Measurements from ENCODE around the gene SPSB3.

Gene SPSB3

GRCh38 chr16:1784977-1785845 lies 2.8 kb upstream of the SPSB3 start:
- H3K4me3 ChIP-seq (ENCODE audit: low read depth, low read length) = no peak overlapping the region
- in situ Hi-C loops (cut with HindIII; ENCODE audit: low sequenced_read_pairs) = no loop called here
- DNase-seq (ENCODE audit: low read depth) = no peak
- TF ChIP-seq CTCF (IDR thresholded peaks at IDR 0.05; ENCODE audit: low read depth, low read length, missing control alignments) = no peak

- in situ Hi-C loops (cut with HindIII; ENCODE audit: low sequenced_read_pairs) = no loop called here
- no peak for TF ChIP-seq CTCF (IDR thresholded peaks at IDR 0.05; ENCODE audit: low read depth, low read length, missing control alignments)
- no peak for DNase-seq (ENCODE audit: low read depth)
- H3K4me3 ChIP-seq (ENCODE audit: low read depth, low read length) = peak overlapping the region; percentile 61
Observed at GRCh38 chr16:1781758-1782407, 488 bp downstream of the SPSB3 start.

GRCh38 chr16:1781254-1781653 lies 1.1 kb downstream of the SPSB3 start:
- in situ Hi-C loops (cut with HindIII; ENCODE audit: low sequenced_read_pairs) = no loop called here
- peak overlapping the region; percentile 61 for H3K4me3 ChIP-seq (ENCODE audit: low read depth, low read length)
- DNase-seq (ENCODE audit: low read depth) = no peak
- TF ChIP-seq CTCF (IDR thresholded peaks at IDR 0.05; ENCODE audit: low read depth, low read length, missing control alignments) = no peak

GRCh38 chr16:1780677-1781072 lies 1.7 kb downstream of the SPSB3 start:
- DNase-seq (ENCODE audit: low read depth) = no peak
- in situ Hi-C loops (cut with HindIII; ENCODE audit: low sequenced_read_pairs) = no loop called here
- TF ChIP-seq CTCF (IDR thresholded peaks at IDR 0.05; ENCODE audit: low read depth, low read length, missing control alignments) = no peak
- H3K4me3 ChIP-seq (ENCODE audit: low read depth, low read length) = no peak overlapping the region

- H3K4me3 ChIP-seq (ENCODE audit: low read depth, low read length) = no peak overlapping the region
- DNase-seq (ENCODE audit: low read depth) = no peak
- no peak for TF ChIP-seq CTCF (IDR thresholded peaks at IDR 0.05; ENCODE audit: low read depth, low read length, missing control alignments)
- in situ Hi-C loops (cut with HindIII; ENCODE audit: low sequenced_read_pairs) = no loop called here
Observed at GRCh38 chr16:1779741-1780676, 2.4 kb downstream of the SPSB3 start.

GRCh38 chr16:1779234-1779701 lies 3.1 kb downstream of the SPSB3 start:
- in situ Hi-C loops (cut with HindIII; ENCODE audit: low sequenced_read_pairs) = no loop called here
- TF ChIP-seq CTCF (IDR thresholded peaks at IDR 0.05; ENCODE audit: low read depth, low read length, missing control alignments) = no peak
- no peak overlapping the region for H3K4me3 ChIP-seq (ENCODE audit: low read depth, low read length)
- DNase-seq (ENCODE audit: low read depth) = no peak

All from astrocyte of the cerebellum (primary cell).